ENCODE results near the gene CDK14.

Gene CDK14

DNA sequence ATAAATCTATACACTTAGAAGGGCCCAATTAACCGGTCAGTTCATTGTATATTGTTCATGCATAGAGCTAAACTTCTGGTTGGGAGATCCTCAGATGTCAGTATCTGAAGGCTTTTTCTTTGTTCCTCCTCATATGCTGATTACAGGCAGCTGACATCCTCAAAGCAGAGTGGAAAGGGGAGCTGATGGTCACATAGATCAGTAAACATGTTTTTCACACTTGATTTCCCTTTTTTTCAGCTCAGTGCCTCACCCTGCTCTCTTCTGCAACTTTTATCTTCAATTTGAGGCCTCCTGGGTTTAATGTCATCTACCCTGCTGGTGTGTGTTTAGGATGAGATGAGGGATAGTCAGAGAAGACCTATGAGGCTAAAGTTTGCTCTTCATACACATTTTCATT is 370.2 kb downstream of the CDK14 start:
- Histone ChIP-seq H4K20me1 (ENCODE audit: insufficient read depth, low read length) (0 out of 2 replicates have a peak, but pooled peaks cover 4% of the 10 kb centered on the region), H3F3A (ENCODE audit: insufficient read depth, low read length) (no peaks in the 10 kb centered on the region), H3K27me3 (replicated peaks; ENCODE audit: insufficient read depth, low read length) (no peaks in the 10 kb centered on the region), H3K9ac (ENCODE audit: low read length) (no peak overlapping the region), H3K9me3 (replicated peaks; ENCODE audit: insufficient read depth, low read length) (no peaks in the 10 kb centered on the region), H3K4me3 (ENCODE audit: low read length) (no peak overlapping the region), H3K79me2 (ENCODE audit: low read length) (0 out of 2 replicates have a peak, but pooled peaks cover under 1% of the 10 kb centered on the region), H3K27ac (ENCODE audit: low read length) (no peak overlapping the region), H3K4me2 (ENCODE audit: low read depth, low read length) (no peak overlapping the region), H3K36me3 (replicated peaks; ENCODE audit: insufficient read depth, low read length) (no peaks in the 10 kb centered on the region), H3K4me1 (ENCODE audit: low read length) (no peaks in the 10 kb centered on the region), H2AFZ (ENCODE audit: low read length) (no peak overlapping the region), H3K9me2 (replicated peaks; ENCODE audit: insufficient read depth, low read length) (no peaks in the 10 kb centered on the region)
- DNase-seq, result no peak
- TF ChIP-seq EZH2 (optimal IDR thresholded peaks at IDR 0.05; ENCODE audit: low read depth, low read length), result no peak
- no peak for TF ChIP-seq EZH2phosphoT487 (IDR thresholded peaks at IDR 0.05; ENCODE audit: low read length)

GRCh38 chr7:90968871-90969270 is 372.8 kb downstream of the CDK14 start:
- DNase-seq, result no peak
- H3K9me2 ChIP-seq (replicated peaks; ENCODE audit: insufficient read depth, low read length), result no peaks in the 10 kb centered on the region
- H2AFZ ChIP-seq (ENCODE audit: low read length), result no peak overlapping the region
- TF ChIP-seq CTCF (IDR thresholded peaks at IDR 0.05; ENCODE audit: low read length), result no peak
- no peak for TF ChIP-seq EZH2phosphoT487 (IDR thresholded peaks at IDR 0.05; ENCODE audit: low read length)
- TF ChIP-seq EZH2 (optimal IDR thresholded peaks at IDR 0.05; ENCODE audit: low read depth, low read length), result no peak
- H4K20me1 ChIP-seq (ENCODE audit: insufficient read depth, low read length), result 0 out of 2 replicates have a peak, but pooled peaks cover 4% of the 10 kb centered on the region
- no peak overlapping the region for H3K9ac ChIP-seq (ENCODE audit: low read length)
- H3K27ac ChIP-seq (ENCODE audit: low read length), result no peak overlapping the region
- H3K4me3 ChIP-seq (ENCODE audit: low read length), result no peak overlapping the region
- H3K79me2 ChIP-seq (ENCODE audit: low read length), result no peaks in the 10 kb centered on the region
- H3K4me1 ChIP-seq (ENCODE audit: low read length), result no peaks in the 10 kb centered on the region
- no peaks in the 10 kb centered on the region for H3F3A ChIP-seq (ENCODE audit: insufficient read depth, low read length)
- H3K36me3 ChIP-seq (replicated peaks; ENCODE audit: insufficient read depth, low read length), result 0 out of 2 replicates have a peak, but pooled peaks cover 5% of the 10 kb centered on the region
- H3K4me2 ChIP-seq (ENCODE audit: low read depth, low read length), result no peak overlapping the region
- no peaks in the 10 kb centered on the region for H3K27me3 ChIP-seq (replicated peaks; ENCODE audit: insufficient read depth, low read length)
- H3K9me3 ChIP-seq (replicated peaks; ENCODE audit: insufficient read depth, low read length), result no peaks in the 10 kb centered on the region

- H3K36me3 ChIP-seq (replicated peaks; ENCODE audit: insufficient read depth, low read length), result peaks cover 12% of the 10 kb centered on the region; the same call in 1 of the 2 replicates
- no peaks in the 10 kb centered on the region for H4K20me1 ChIP-seq (ENCODE audit: insufficient read depth, low read length)
- no peak overlapping the region for H2AFZ ChIP-seq (ENCODE audit: low read length)
- no peaks in the 10 kb centered on the region for H3F3A ChIP-seq (ENCODE audit: insufficient read depth, low read length)
- no peak overlapping the region for H3K27ac ChIP-seq (ENCODE audit: low read length)
- no peak overlapping the region for H3K4me2 ChIP-seq (ENCODE audit: low read depth, low read length)
- TF ChIP-seq EZH2 (optimal IDR thresholded peaks at IDR 0.05; ENCODE audit: low read depth, low read length), result no peak
- TF ChIP-seq CTCF (IDR thresholded peaks at IDR 0.05; ENCODE audit: low read length), result no peak
- no peak for TF ChIP-seq EZH2phosphoT487 (IDR thresholded peaks at IDR 0.05; ENCODE audit: low read length)
- H3K9me3 ChIP-seq (replicated peaks; ENCODE audit: insufficient read depth, low read length), result no peaks in the 10 kb centered on the region
- no peak overlapping the region for H3K9ac ChIP-seq (ENCODE audit: low read length)
- no peaks in the 10 kb centered on the region for H3K27me3 ChIP-seq (replicated peaks; ENCODE audit: insufficient read depth, low read length)
- DNase-seq, result no peak
- no peaks in the 10 kb centered on the region for H3K4me1 ChIP-seq (ENCODE audit: low read length)
- no peak overlapping the region for H3K4me3 ChIP-seq (ENCODE audit: low read length)
- H3K79me2 ChIP-seq (ENCODE audit: low read length), result no peaks in the 10 kb centered on the region
- no peaks in the 10 kb centered on the region for H3K9me2 ChIP-seq (replicated peaks; ENCODE audit: insufficient read depth, low read length)
Observed at GRCh38 chr7:90972906-90973550, 376.9 kb downstream of the CDK14 start.

GRCh38 chr7:90977056-90977455 is 380.9 kb downstream of the CDK14 start:
- Histone ChIP-seq H3K4me2 (ENCODE audit: low read depth, low read length) (no peak overlapping the region), H4K20me1 (ENCODE audit: insufficient read depth, low read length) (no peaks in the 10 kb centered on the region), H2AFZ (ENCODE audit: low read length) (no peak overlapping the region), H3F3A (ENCODE audit: insufficient read depth, low read length) (no peaks in the 10 kb centered on the region; the same call in 1 of the 2 replicates), H3K27ac (ENCODE audit: low read length) (no peak overlapping the region), H3K9me2 (replicated peaks; ENCODE audit: insufficient read depth, low read length) (no peaks in the 10 kb centered on the region), H3K4me3 (ENCODE audit: low read length) (no peak overlapping the region), H3K79me2 (ENCODE audit: low read length) (no peaks in the 10 kb centered on the region), H3K36me3 (replicated peaks; ENCODE audit: insufficient read depth, low read length) (peaks cover 18% of the 10 kb centered on the region; the same call in 1 of the 2 replicates), H3K4me1 (ENCODE audit: low read length) (peaks cover 15% of the 10 kb centered on the region), H3K27me3 (replicated peaks; ENCODE audit: insufficient read depth, low read length) (no peaks in the 10 kb centered on the region), H3K9ac (ENCODE audit: low read length) (no peak overlapping the region), H3K9me3 (replicated peaks; ENCODE audit: insufficient read depth, low read length) (no peaks in the 10 kb centered on the region)
- DNase-seq, result no peak
- TF ChIP-seq EZH2 (optimal IDR thresholded peaks at IDR 0.05; ENCODE audit: low read depth, low read length) (no peak), EZH2phosphoT487 (IDR thresholded peaks at IDR 0.05; ENCODE audit: low read length) (no peak), CTCF (IDR thresholded peaks at IDR 0.05; ENCODE audit: low read length) (no peak)
